Left lung (tissue), 10 donors: ENCODE measurements around the gene CREB5. TPM values are rescaled to one million over a fixed set of nuclear protein-coding genes. Genes with fewer than 3 reads are reported as not detected.

ENCODE experiments used
- ATAC-seq: fragments of 200-7000 bp; cut with Tn5 transposase; one replicate; pipeline ENCODE4 v1.9.1; 2020; ENCODE audit warnings: moderate library complexity
- DNase-seq, 4 donors: peaks; one replicate each; pipeline ENCODE4 v3.0.0-alpha.2; 2013 to 2020
- H3K27ac ChIP-seq, 2 donors: fragments of 200-600 bp; sonication (generic) in 1 of 2; one replicate each; pipeline versions ENCODE4 v1.5.0 to v1.8.0; 2020 to 2021
- H3K27me3 ChIP-seq, 2 donors: fragments of 200-600 bp; sonication (generic) in 1 of 2; one replicate each; pipeline versions ENCODE4 v1.5.0 to v1.8.0; 2020 to 2021
- H3K36me3 ChIP-seq, 2 donors: fragments of 200-600 bp; sonication (generic) in 1 of 2; one replicate each; pipeline versions ENCODE4 v1.5.0 to v1.8.0; 2020 to 2021
- H3K4me1 ChIP-seq, 2 donors: fragments of 200-600 bp; one replicate each; pipeline ENCODE4 v1.8.0; 2021
- H3K4me3 ChIP-seq, 2 donors: fragments of 200-600 bp; sonication (generic) in 1 of 2; one replicate each; pipeline versions ENCODE4 v1.5.0 to v1.8.0; 2020 to 2021; ENCODE audit warnings: mild to moderate bottlenecking in 1 of 2
- H3K9me3 ChIP-seq, 2 donors: fragments of 200-600 bp; sonication (generic) in 1 of 2; one replicate each; pipeline versions ENCODE4 v1.5.0 to v1.8.0; 2020 to 2021
- intact Hi-C, 2 donors: fragments of 100-400 bp; cut with DNase I; formaldehyde crosslinking; loops; one replicate each; pipeline versions ENCODE4 v1.11.2 to v1.14.2; 2022
- polyA plus RNA-seq, 6 donors: library from polyadenylated mRNA; unstranded; fragments of 120-200 nt; gene quantifications; one replicate each; pipeline ENCODE4 v1.2.1, GENCODE V29; 2013; ENCODE audit not compliant: insufficient read length in 6 of 6
- total RNA-seq, 2 donors: library from RNA; stranded (reverse); fragmentation: NEBNext Ultra II Directional; extraction: Animal tissue kit (Norgen Biotek cat#: 25700); gene quantifications; one replicate each; pipeline ENCODE4 v1.2.1, GENCODE V29; 2021
- TF ChIP-seq, protein P1 (sequence below), 2 donors: fragments of 200-600 bp; sonication (generic) in 1 of 2; IDR thresholded peaks; one replicate each; pipeline versions ENCODE4 v1.5.0 to v1.8.0; 2021; ENCODE audit warnings: antibody characterized with exemption in 2 of 2
- donor health status: DM: no; HTN: yes; CAD: no.
- donor health status: DM: no; HTN: no; CAD: no.

Gene CREB5
- total and polyA plus RNA-seq, 8 donors = 6.6 to 19.9 (median 15.7) TPM

- no peak for DNase-seq
- H3K27ac ChIP-seq = no peak overlapping the region
- H3K36me3 ChIP-seq = no peaks in the 10 kb centered on the region
- H3K4me3 ChIP-seq = no peak overlapping the region
- H3K4me1 ChIP-seq = no peaks in the 10 kb centered on the region
- no peaks in the 10 kb centered on the region for H3K27me3 ChIP-seq
- no peak for ATAC-seq
- H3K9me3 ChIP-seq = no peaks in the 10 kb centered on the region
- TF ChIP-seq, protein P1, sequence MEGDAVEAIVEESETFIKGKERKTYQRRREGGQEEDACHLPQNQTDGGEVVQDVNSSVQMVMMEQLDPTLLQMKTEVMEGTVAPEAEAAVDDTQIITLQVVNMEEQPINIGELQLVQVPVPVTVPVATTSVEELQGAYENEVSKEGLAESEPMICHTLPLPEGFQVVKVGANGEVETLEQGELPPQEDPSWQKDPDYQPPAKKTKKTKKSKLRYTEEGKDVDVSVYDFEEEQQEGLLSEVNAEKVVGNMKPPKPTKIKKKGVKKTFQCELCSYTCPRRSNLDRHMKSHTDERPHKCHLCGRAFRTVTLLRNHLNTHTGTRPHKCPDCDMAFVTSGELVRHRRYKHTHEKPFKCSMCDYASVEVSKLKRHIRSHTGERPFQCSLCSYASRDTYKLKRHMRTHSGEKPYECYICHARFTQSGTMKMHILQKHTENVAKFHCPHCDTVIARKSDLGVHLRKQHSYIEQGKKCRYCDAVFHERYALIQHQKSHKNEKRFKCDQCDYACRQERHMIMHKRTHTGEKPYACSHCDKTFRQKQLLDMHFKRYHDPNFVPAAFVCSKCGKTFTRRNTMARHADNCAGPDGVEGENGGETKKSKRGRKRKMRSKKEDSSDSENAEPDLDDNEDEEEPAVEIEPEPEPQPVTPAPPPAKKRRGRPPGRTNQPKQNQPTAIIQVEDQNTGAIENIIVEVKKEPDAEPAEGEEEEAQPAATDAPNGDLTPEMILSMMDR (IDR thresholded peaks at IDR 0.05) = no peak
- intact Hi-C loops = no loop called here
Observed at GRCh38 chr7:28842769-28843295, 430.5 kb downstream of the CREB5 start.

DNA sequence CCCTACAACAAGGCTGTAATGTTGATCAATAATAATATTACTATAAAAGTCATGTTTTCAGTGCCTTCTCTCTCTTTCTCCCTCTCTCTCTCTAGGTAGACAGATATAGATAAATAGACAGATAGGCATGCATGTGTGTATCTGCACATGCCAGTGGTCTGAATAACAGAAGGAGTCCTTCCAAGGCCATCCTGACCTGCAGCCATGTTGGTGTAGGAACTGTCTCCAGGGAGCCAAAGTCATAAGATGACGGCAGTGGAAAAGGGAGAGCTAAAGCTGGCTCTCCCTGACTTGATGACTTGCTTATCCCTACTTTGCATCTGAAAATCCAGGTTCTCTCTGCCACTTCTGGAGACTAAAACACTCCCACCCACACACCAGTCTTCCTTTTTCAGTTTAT lies 432.8 kb downstream of the CREB5 start:
- ATAC-seq (no peak), DNase-seq (no peak)
- Histone ChIP-seq H3K4me1 (no peaks in the 10 kb centered on the region), H3K27ac (no peak overlapping the region), H3K27me3 (peaks cover 0 to 3% of the 10 kb centered on the region in 2 donors), H3K4me3 (no peak overlapping the region), H3K36me3 (no peaks in the 10 kb centered on the region), H3K9me3 (no peaks in the 10 kb centered on the region)
- TF ChIP-seq, protein P1 (IDR thresholded peaks at IDR 0.05) = no peak
- intact Hi-C loops = no loop called here

DNA sequence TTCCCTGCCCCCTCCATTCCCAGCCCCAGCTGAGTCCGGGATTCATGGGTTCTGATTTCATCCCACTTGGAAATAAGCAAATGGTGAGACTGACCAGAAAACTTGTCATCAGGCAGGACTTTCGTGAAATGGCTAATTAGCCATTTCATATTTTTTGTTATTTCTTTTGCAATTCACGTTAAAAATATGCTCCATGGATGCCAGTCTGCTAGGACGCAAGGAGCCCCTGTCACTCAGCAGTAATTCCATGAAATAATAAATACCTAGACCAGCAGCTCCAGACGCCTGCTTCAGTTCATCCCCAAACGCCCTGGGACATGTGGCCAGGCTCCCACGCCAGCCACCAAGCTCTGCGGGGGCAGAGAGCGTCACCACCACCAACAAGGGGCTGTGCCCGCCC lies 434.9 kb downstream of the CREB5 start:
- Histone ChIP-seq H3K9me3 (no peaks in the 10 kb centered on the region), H3K4me1 (no peaks in the 10 kb centered on the region), H3K27ac (no peak overlapping the region), H3K36me3 (no peaks in the 10 kb centered on the region), H3K27me3 (peaks cover 6 to 22% of the 10 kb centered on the region in 2 donors), H3K4me3 (no peak overlapping the region)
- TF ChIP-seq, protein P1 (IDR thresholded peaks at IDR 0.05) = no peak
- DNase-seq (no peak), ATAC-seq (no peak)
- intact Hi-C loops = no loop called here

DNA sequence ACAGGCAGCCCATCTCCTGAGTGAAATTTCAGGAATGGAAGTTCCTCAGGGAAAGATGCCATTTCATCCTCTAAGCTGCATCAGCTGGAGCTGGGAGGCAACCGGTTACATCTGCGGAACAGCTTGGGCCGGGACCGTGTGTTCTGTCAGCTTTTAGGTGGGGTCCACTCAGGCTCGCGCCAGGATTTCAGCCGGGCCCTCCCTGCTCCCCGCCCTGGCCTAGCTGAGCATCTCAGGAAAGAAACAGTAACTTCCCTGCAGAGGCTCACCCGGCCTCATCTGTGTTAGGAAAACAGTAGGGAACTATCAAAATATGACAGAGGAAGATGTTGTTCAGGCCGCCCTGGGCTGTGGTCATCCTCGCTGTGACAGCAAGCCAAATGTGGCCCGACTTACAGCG lies 435.4 kb downstream of the CREB5 start:
- H3K4me3 ChIP-seq = no peak overlapping the region
- intact Hi-C loops = no loop called here
- DNase-seq (peak in 1 of 4 donors; percentile 71), ATAC-seq (no peak)
- H3K9me3 ChIP-seq = no peaks in the 10 kb centered on the region
- peaks cover 11 to 27% of the 10 kb centered on the region in 2 donors for H3K27me3 ChIP-seq
- TF ChIP-seq, protein P1 (IDR thresholded peaks at IDR 0.05) = no peak
- no peak overlapping the region for H3K27ac ChIP-seq
- no peaks in the 10 kb centered on the region for H3K36me3 ChIP-seq
- no peaks in the 10 kb centered on the region for H3K4me1 ChIP-seq

DNA sequence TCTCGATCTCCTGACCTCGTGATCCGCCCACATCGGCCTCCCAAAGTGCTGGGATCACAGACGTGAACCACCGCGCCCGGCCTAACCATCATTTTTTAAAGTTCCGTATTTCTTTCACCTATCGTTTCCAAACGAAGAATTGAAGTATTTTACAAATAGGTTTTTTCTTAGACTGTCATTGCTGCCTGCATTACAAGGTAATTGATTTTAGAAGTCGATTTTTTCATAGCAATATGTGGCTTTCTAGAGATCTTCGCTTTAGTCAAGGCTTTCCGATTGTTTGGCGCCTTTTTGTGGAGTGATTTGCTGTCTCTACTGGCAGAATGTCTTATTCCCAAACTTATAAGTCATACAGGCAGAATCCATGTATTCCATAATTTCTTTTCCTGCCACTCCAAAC lies 436.6 kb downstream of the CREB5 start:
- TF ChIP-seq, protein P1 (IDR thresholded peaks at IDR 0.05) = no peak
- Histone ChIP-seq H3K4me3 (no peak overlapping the region), H3K36me3 (no peaks in the 10 kb centered on the region), H3K4me1 (peaks cover 4 to 8% of the 10 kb centered on the region in 2 donors), H3K9me3 (no peaks in the 10 kb centered on the region), H3K27me3 (peaks cover 21 to 39% of the 10 kb centered on the region in 2 donors), H3K27ac (no peak overlapping the region)
- intact Hi-C loops = no loop called here
- DNase-seq (no peak), ATAC-seq (no peak)
